ENCODE data around the gene THBS4. TPM values are rescaled to one million over a fixed set of nuclear protein-coding genes. Genes with fewer than 3 reads are reported as not detected.

THBS4 gene
- total and polyA plus RNA-seq, 10 of the 15 experiments (the other 5 are each of a cell fraction or from before 2014, with no cell fraction given), result 0.31 to 1.7 (median 0.75) TPM

- H3K36me3 ChIP-seq (ENCODE audit: control insufficient read depth in 2 of 2, insufficient read depth in 2 of 2, low read length in 1 of 2), result no peaks in the 10 kb centered on the region
- intact Hi-C loops (cut with micrococcal nuclease; ENCODE audit: unreplicated experiment) (loop anchor here (2.0 to 10.0 kb wide), 5 partner anchors 35 to 580 kb away; partner anchors contain the start of genes FAM151B and SERINC5), in situ Hi-C loops (cut with MboI) (loop anchor here (5.0 kb wide), 2 partner anchors 205 to 580 kb away; no protein-coding TSS in a partner anchor)
- DNase-seq (ENCODE audit: low read depth, low spot score) (no peak), ATAC-seq (no peak; the same call in 2 of the 3 replicates), FAIRE-seq (no peak)
- no TSS peak for BruUV-seq (replicated peaks)
- POLR2A ChIA-PET, result interaction anchor here (1.2 kb wide), 1 partner anchor 162 kb away, joined by 3 read pairs; no protein-coding TSS in a partner anchor
- CTCF ChIA-PET, result interaction anchor here (0.7 to 12.7 kb wide), 31 partner anchors 8 to 580 kb away, joined by 3 to 230 read pairs (median 5); no protein-coding TSS in a partner anchor
- WGBS (ENCODE audit: insufficient coverage, insufficient replicate concordance, low lambda C conversion rate, missing lambda C conversion rate), result 58% methylated on average over 8 of the region's 8 CpGs
- no peaks in the 10 kb centered on the region for H4K20me1 ChIP-seq (ENCODE audit: control insufficient read depth, insufficient read depth)
- RAD21 ChIA-PET (ENCODE audit: unreplicated experiment), result interaction anchor here (0.7 to 9.8 kb wide), 19 partner anchors 9 to 1022 kb away, joined by 3 to 205 read pairs (median 6); partner anchors contain the start of gene SERINC5
- no peaks in the 10 kb centered on the region for H3K9me3 ChIP-seq (replicated peaks; ENCODE audit: control insufficient read depth, insufficient read depth, low read length)
- no peak overlapping the region for H3K4me2 ChIP-seq (ENCODE audit: control insufficient read depth, insufficient read depth)
- no peak for TF ChIP-seq IRF4 (IDR thresholded peaks at IDR 0.05; ENCODE audit: low read depth, low read length)
- TF ChIP-seq, protein P1, sequence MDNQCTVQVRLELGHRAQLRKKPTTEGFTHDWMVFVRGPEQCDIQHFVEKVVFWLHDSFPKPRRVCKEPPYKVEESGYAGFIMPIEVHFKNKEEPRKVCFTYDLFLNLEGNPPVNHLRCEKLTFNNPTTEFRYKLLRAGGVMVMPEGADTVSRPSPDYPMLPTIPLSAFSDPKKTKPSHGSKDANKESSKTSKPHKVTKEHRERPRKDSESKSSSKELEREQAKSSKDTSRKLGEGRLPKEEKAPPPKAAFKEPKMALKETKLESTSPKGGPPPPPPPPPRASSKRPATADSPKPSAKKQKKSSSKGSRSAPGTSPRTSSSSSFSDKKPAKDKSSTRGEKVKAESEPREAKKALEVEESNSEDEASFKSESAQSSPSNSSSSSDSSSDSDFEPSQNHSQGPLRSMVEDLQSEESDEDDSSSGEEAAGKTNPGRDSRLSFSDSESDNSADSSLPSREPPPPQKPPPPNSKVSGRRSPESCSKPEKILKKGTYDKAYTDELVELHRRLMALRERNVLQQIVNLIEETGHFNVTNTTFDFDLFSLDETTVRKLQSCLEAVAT (IDR thresholded peaks at IDR 0.05), result no peak
- TF ChIP-seq SMC3 (IDR thresholded peaks at IDR 0.05; ENCODE audit: borderline replicate concordance, low read length), result no peak
- no peak for TF ChIP-seq CREM (IDR thresholded peaks at IDR 0.05; ENCODE audit: low read depth)
- TF ChIP-seq CBX5 (IDR thresholded peaks at IDR 0.05; ENCODE audit: low read depth), result no peak
- TF ChIP-seq EP300 (IDR thresholded peaks at IDR 0.05; ENCODE audit: borderline replicate concordance in 1 of 2, control insufficient read depth in 1 of 2, low read depth in 2 of 2, low read length in 2 of 2), result no peak
- no peak for TF ChIP-seq FOS (IDR thresholded peaks at IDR 0.05; ENCODE audit: borderline replicate concordance, extremely low read depth, insufficient read length)
- SMC1A ChIA-PET (ENCODE audit: uncharacterized antibody, unreplicated experiment), result interaction anchor here (0.7 to 6.0 kb wide), 28 partner anchors 8 to 580 kb away, joined by 3 to 146 read pairs (median 6); no protein-coding TSS in a partner anchor
- H3K9ac ChIP-seq (ENCODE audit: control insufficient read depth, insufficient read depth, low read length), result no peak overlapping the region
- H2AFZ ChIP-seq (ENCODE audit: control insufficient read depth, low read depth, low read length), result no peak overlapping the region
- H3K27ac ChIP-seq (ENCODE audit: control insufficient read depth, insufficient read depth), result no peak overlapping the region
- no peaks in the 10 kb centered on the region for H3K27me3 ChIP-seq (replicated peaks in 1 of 2; ENCODE audit: control insufficient read depth in 2 of 2, insufficient read depth in 2 of 2, low read length in 1 of 2)
- no peaks in the 10 kb centered on the region for H3K4me1 ChIP-seq (ENCODE audit: control insufficient read depth, insufficient read depth, low read length)
- H3K4me3 ChIP-seq, result no peak overlapping the region
- H3K79me2 ChIP-seq (ENCODE audit: control insufficient read depth, insufficient read depth, low read length), result no peaks in the 10 kb centered on the region
Observed at GRCh38 chr5:80092486-80093107, 57.4 kb downstream of the THBS4 start.

Data from GM12878 (cell line).